HEK293 (cell line): ENCODE data around the gene TMEM203.

Experiments
- CTCF ChIA-PET: fragments of 350-600 bp; formaldehyde crosslinking; extraction: SDS; loops from one replicate; lab custom pipeline; 2021; ENCODE audit warnings: antibody characterized with exemption; lab: Yijun Ruan, JAX
- POLR2A ChIA-PET: fragments of 300-600 bp; formaldehyde crosslinking; extraction: SDS; loops from one replicate; lab custom pipeline; 2020; ENCODE audit warnings: antibody characterized with exemption, inconsistent platforms; lab: Yijun Ruan, JAX
- H3K27ac ChIP-seq: fragments of 200-500 bp; sonication (Bioruptor generic); 2 replicates; pipeline ENCODE4 v1.5.1; 2014; ENCODE audit warnings: low read depth, low read length, control low read depth, inconsistent platforms; ENCODE audit errors: extremely low read depth
- H3K36me3 ChIP-seq, 2 experiments: fragments of 200-500 bp in 1 of 2; sonication (Bioruptor generic) in 1 of 2; 1 replicate in 1 of 2; 2 replicates in 1 of 2; pipeline ENCODE4 v1.5.1; 2014 to 2017; ENCODE audit warnings: inconsistent platforms in 2 of 2, low read length in 2 of 2; ENCODE audit not compliant: control insufficient read depth in 2 of 2, insufficient read depth in 1 of 2
- H3K4me1 ChIP-seq: fragments of 200-500 bp; sonication (Bioruptor generic); 2 replicates; pipeline ENCODE4 v1.5.1; 2014; ENCODE audit warnings: mild to moderate bottlenecking, low read length, inconsistent platforms; ENCODE audit not compliant: control insufficient read depth, insufficient read depth
- H3K4me3 ChIP-seq: 2 replicates; pipeline ENCODE4 v1.5.1; 2011; ENCODE audit warnings: low read depth, mild to moderate bottlenecking, control low read depth, low read length, moderate library complexity
- H3K9me3 ChIP-seq: fragments of 200-500 bp; sonication (Bioruptor generic); 2 replicates; pipeline ENCODE4 v1.5.1; 2014; ENCODE audit warnings: low read depth, low read length, inconsistent platforms; ENCODE audit not compliant: control insufficient read depth, insufficient read depth
- EGR2 ChIP-seq: fragments of 450-650 bp; formaldehyde crosslinking; IDR thresholded peaks from 2 replicates; pipeline ENCODE4 v1.5.1; 2016; ENCODE audit warnings: low read depth, missing biosample characterization, missing genetic modification characterization
- TCF7L2 ChIP-seq: IDR thresholded peaks from 2 replicates; pipeline ENCODE4 v1.6.1; 2011; ENCODE audit warnings: low read depth, mild to moderate bottlenecking, inconsistent platforms, low read length, moderate library complexity, borderline replicate concordance
- ZFHX2 ChIP-seq: fragments of 450-650 bp; formaldehyde crosslinking; conservative IDR thresholded peaks from 2 replicates; pipeline ENCODE4 v1.5.1; 2016; ENCODE audit warnings: missing biosample characterization, missing genetic modification characterization
- ZFP37 ChIP-seq: fragments of 450-650 bp; formaldehyde crosslinking; IDR thresholded peaks from 2 replicates; pipeline ENCODE4 v1.5.1; 2016; ENCODE audit warnings: missing biosample characterization, missing genetic modification characterization
- ZNF155 ChIP-seq: fragments of 450-650 bp; formaldehyde crosslinking; IDR thresholded peaks from 2 replicates; pipeline ENCODE4 v1.5.1; 2016; ENCODE audit warnings: missing biosample characterization, missing genetic modification characterization
- ZNF311 ChIP-seq: fragments of 450-650 bp; formaldehyde crosslinking; IDR thresholded peaks from 2 replicates; pipeline ENCODE4 v1.5.1; 2017; ENCODE audit warnings: missing biosample characterization, missing genetic modification characterization, borderline replicate concordance
- ZNF335 ChIP-seq: fragments of 450-650 bp; formaldehyde crosslinking; conservative IDR thresholded peaks from 2 replicates; pipeline ENCODE4 v1.5.1; 2016; ENCODE audit warnings: missing biosample characterization, missing genetic modification characterization
- ZNF426 ChIP-seq: fragments of 450-650 bp; formaldehyde crosslinking; IDR thresholded peaks from 2 replicates; pipeline ENCODE4 v1.5.1; 2017; ENCODE audit warnings: missing biosample characterization, missing genetic modification characterization, mild to moderate bottlenecking, inconsistent platforms, moderate library complexity
- ZNF623 ChIP-seq: fragments of 450-650 bp; formaldehyde crosslinking; IDR thresholded peaks from 2 replicates; pipeline ENCODE4 v1.5.1; 2016; ENCODE audit warnings: missing biosample characterization, missing genetic modification characterization
- ZNF654 ChIP-seq: fragments of 450-650 bp; formaldehyde crosslinking; IDR thresholded peaks from 2 replicates; pipeline ENCODE4 v1.5.1; 2016; ENCODE audit warnings: low read depth, missing biosample characterization, missing genetic modification characterization
- ZNF660 ChIP-seq: fragments of 450-650 bp; IDR thresholded peaks from 2 replicates; pipeline ENCODE4 v1.5.1; 2018; ENCODE audit warnings: missing biosample characterization, mild to moderate bottlenecking, missing genetic modification characterization
- ZNF677 ChIP-seq: fragments of 450-650 bp; IDR thresholded peaks from 2 replicates; pipeline ENCODE4 v1.5.0; 2018; ENCODE audit warnings: missing biosample characterization, mild to moderate bottlenecking, missing genetic modification characterization, moderate library complexity
- TF ChIP-seq, protein P1 (sequence below): fragments of 450-650 bp; formaldehyde crosslinking; IDR thresholded peaks from 2 replicates; pipeline ENCODE4 v1.5.1; 2016; ENCODE audit warnings: missing biosample characterization, missing genetic modification characterization
- TF ChIP-seq, protein P2 (sequence below): fragments of 450-650 bp; formaldehyde crosslinking; IDR thresholded peaks from 2 replicates; pipeline ENCODE4; 2016; ENCODE audit warnings: missing biosample characterization, missing genetic modification characterization
- TF ChIP-seq, protein P3 (sequence below): fragments of 450-650 bp; formaldehyde crosslinking; IDR thresholded peaks from 2 replicates; pipeline ENCODE4 v1.5.1; 2016; ENCODE audit warnings: missing biosample characterization, missing genetic modification characterization, borderline replicate concordance

The TMEM203 gene

DNA sequence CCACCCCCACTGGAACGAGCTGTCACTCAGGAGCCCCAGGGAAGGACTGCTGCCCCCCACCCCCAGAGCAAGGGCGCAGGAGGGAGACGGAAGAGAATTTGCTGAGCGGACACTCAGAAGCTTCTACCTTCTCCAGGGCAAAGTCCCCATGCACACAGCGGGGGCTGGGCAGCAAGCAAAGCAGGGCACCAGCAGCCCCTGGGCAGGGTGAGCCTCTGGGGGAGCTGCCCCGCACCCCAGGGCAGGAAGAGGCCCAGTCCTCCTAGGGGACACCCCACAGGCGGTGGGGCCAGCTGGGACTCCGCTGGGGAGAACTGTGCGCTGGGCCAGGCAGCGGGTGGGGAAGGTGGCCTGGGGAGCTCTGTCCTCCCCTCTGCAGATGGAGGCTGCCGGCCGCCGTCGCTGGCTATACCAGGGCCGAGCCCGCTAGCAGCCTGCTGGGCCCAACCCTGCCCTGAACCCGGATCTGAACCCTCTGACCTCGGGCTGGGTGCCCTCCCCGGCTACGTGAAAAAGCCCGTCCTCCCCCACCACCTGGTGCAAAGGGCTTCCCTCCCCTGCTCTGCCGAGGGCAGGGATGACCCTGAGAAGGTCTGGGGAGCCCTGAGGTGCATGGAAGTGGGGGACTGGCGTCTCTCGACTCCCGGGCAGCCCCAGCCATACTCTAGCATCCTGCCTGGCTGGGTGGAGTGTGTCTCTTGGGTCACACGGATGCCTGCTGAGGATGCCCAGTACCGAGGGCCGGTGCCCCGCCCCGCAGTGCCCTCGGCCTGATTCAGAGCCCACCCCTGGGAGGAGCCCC lies 24.7 kb upstream of the TMEM203 start (continued):
- TF ChIP-seq, protein P1, sequence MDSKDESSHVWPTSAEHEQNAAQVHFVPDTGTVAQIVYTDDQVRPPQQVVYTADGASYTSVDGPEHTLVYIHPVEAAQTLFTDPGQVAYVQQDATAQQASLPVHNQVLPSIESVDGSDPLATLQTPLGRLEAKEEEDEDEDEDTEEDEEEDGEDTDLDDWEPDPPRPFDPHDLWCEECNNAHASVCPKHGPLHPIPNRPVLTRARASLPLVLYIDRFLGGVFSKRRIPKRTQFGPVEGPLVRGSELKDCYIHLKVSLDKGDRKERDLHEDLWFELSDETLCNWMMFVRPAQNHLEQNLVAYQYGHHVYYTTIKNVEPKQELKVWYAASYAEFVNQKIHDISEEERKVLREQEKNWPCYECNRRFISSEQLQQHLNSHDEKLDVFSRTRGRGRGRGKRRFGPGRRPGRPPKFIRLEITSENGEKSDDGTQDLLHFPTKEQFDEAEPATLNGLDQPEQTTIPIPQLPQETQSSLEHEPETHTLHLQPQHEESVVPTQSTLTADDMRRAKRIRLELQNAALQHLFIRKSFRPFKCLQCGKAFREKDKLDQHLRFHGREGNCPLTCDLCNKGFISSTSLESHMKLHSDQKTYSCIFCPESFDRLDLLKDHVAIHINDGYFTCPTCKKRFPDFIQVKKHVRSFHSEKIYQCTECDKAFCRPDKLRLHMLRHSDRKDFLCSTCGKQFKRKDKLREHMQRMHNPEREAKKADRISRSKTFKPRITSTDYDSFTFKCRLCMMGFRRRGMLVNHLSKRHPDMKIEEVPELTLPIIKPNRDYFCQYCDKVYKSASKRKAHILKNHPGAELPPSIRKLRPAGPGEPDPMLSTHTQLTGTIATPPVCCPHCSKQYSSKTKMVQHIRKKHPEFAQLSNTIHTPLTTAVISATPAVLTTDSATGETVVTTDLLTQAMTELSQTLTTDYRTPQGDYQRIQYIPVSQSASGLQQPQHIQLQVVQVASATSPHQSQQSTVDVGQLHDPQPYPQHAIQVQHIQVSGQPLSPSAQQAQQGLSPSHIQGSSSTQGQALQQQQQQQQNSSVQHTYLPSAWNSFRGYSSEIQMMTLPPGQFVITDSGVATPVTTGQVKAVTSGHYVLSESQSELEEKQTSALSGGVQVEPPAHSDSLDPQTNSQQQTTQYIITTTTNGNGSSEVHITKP (tag by site-specific recombination): peak; percentile 59
- TF ChIP-seq, all 188 proteins: peak for 8

DNA sequence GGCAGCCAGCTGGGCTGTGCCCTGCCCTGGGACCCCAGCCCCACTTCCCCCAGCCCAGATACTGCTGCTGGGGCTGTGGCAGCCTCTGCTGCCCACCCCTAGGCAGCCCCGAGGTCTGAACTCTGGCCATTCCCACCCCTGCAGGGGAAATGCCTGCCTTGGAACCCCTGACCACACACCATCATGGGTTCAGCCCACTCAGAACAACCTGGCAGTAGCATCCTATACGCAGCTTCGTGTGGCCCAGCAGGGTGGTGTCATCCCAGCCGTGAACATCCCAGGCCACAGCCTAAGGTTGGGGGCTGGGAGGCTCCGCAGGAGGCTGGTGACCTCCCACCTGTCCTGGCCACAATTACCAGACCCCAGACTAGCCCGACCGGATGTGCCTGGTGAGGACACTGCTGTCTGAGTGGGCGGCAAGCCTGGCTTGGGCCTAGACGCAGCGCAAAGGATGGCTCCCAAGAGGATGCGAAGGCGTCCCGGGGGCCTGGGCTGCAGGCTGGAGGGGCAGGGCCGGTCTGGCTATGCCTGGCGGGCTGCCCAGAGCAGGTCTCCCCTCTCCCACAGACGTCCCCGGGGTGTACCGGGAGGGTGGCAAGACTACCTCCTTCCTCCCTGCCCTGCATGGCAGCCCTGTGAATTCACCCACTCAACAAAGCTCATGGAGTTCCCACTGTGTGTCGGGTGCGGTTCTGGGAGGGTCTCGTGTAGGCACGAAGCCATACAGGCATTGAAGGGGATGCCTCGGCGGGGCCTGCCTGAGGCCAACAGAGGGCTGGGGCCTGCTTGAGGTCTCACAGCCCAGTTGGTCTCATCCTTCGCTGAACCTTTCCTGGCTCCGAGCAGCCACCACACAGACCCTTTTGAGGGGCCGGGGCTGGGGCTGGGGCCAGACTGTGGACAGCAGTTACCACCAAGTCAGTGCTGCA lies 23.8 kb upstream of the TMEM203 start:
- H3K4me3 ChIP-seq: no peak overlapping the region
- H3K4me1 ChIP-seq: no peaks in the 10 kb centered on the region
- CTCF ChIA-PET: interaction anchor here (0.6 to 5.6 kb wide), 9 partner anchors 8 to 333 kb away, joined by 3 to 69 read pairs (median 3); partner anchors contain the start of gene NPDC1
- no peak overlapping the region for H3K27ac ChIP-seq
- no peaks in the 10 kb centered on the region for H3K9me3 ChIP-seq
- POLR2A ChIA-PET: interaction anchor here (0.6 to 17.2 kb wide), 6 partner anchors 12 to 159 kb away, joined by 3 to 304 read pairs (median 8); partner anchors contain the start of genes NDOR1, SAPCD2, SSNA1 and TMEM203
- no peaks in the 10 kb centered on the region for H3K36me3 ChIP-seq
- no peak for TF ChIP-seq ZNF654 (tag by site-specific recombination)
- TF ChIP-seq ZNF335: peak; percentile 82
- TF ChIP-seq ZNF623 (tag by site-specific recombination): no peak
- TF ChIP-seq EGR2 (tag by site-specific recombination): peak; percentile 85
- no peak for TF ChIP-seq ZNF311
- no peak for TF ChIP-seq ZNF677 (tag by site-specific recombination)
- TF ChIP-seq, protein P1 (tag by site-specific recombination): no peak
- TF ChIP-seq, protein P2, sequence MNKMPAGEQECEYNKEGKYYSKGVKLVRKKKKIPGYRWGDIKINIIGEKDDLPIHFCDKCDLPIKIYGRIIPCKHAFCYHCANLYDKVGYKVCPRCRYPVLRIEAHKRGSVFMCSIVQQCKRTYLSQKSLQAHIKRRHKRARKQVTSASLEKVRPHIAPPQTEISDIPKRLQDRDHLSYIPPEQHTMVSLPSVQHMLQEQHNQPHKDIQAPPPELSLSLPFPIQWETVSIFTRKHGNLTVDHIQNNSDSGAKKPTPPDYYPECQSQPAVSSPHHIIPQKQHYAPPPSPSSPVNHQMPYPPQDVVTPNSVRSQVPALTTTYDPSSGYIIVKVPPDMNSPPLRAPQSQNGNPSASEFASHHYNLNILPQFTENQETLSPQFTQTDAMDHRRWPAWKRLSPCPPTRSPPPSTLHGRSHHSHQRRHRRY (tag by site-specific recombination): no peak
- TF ChIP-seq, protein P3, sequence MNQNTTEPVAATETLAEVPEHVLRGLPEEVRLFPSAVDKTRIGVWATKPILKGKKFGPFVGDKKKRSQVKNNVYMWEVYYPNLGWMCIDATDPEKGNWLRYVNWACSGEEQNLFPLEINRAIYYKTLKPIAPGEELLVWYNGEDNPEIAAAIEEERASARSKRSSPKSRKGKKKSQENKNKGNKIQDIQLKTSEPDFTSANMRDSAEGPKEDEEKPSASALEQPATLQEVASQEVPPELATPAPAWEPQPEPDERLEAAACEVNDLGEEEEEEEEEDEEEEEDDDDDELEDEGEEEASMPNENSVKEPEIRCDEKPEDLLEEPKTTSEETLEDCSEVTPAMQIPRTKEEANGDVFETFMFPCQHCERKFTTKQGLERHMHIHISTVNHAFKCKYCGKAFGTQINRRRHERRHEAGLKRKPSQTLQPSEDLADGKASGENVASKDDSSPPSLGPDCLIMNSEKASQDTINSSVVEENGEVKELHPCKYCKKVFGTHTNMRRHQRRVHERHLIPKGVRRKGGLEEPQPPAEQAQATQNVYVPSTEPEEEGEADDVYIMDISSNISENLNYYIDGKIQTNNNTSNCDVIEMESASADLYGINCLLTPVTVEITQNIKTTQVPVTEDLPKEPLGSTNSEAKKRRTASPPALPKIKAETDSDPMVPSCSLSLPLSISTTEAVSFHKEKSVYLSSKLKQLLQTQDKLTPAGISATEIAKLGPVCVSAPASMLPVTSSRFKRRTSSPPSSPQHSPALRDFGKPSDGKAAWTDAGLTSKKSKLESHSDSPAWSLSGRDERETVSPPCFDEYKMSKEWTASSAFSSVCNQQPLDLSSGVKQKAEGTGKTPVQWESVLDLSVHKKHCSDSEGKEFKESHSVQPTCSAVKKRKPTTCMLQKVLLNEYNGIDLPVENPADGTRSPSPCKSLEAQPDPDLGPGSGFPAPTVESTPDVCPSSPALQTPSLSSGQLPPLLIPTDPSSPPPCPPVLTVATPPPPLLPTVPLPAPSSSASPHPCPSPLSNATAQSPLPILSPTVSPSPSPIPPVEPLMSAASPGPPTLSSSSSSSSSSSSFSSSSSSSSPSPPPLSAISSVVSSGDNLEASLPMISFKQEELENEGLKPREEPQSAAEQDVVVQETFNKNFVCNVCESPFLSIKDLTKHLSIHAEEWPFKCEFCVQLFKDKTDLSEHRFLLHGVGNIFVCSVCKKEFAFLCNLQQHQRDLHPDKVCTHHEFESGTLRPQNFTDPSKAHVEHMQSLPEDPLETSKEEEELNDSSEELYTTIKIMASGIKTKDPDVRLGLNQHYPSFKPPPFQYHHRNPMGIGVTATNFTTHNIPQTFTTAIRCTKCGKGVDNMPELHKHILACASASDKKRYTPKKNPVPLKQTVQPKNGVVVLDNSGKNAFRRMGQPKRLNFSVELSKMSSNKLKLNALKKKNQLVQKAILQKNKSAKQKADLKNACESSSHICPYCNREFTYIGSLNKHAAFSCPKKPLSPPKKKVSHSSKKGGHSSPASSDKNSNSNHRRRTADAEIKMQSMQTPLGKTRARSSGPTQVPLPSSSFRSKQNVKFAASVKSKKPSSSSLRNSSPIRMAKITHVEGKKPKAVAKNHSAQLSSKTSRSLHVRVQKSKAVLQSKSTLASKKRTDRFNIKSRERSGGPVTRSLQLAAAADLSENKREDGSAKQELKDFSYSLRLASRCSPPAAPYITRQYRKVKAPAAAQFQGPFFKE (tag by site-specific recombination): no peak
- no peak for TF ChIP-seq ZNF660 (tag by site-specific recombination)
- no peak for TF ChIP-seq ZNF426 (tag by site-specific recombination)
- peak; percentile 84 for TF ChIP-seq ZFHX2 (tag by site-specific recombination)
- no peak for TF ChIP-seq ZNF155 (tag by site-specific recombination)
- no peak for TF ChIP-seq TCF7L2
- TF ChIP-seq ZFP37: no peak
